HG03432 (cell line): Measurements from ENCODE around the gene TPD52L2.
A peak's percentile ranks its signal among the peaks of the same experiment; 100 is the strongest.
"Not testable (repeated sequence)": the region's sequence is repeated elsewhere in the genome, so short reads cannot be mapped to it uniquely, and the experiment has no call there.

Source experiments
- ATAC-seq: cut with Tn5 transposase; IDR thresholded peaks from one replicate; pipeline ENCODE4 v1.9.1; 2021; ENCODE audit warnings: mild to moderate bottlenecking, moderate library complexity; ENCODE audit not compliant: unreplicated experiment

Gene TPD52L2

DNA sequence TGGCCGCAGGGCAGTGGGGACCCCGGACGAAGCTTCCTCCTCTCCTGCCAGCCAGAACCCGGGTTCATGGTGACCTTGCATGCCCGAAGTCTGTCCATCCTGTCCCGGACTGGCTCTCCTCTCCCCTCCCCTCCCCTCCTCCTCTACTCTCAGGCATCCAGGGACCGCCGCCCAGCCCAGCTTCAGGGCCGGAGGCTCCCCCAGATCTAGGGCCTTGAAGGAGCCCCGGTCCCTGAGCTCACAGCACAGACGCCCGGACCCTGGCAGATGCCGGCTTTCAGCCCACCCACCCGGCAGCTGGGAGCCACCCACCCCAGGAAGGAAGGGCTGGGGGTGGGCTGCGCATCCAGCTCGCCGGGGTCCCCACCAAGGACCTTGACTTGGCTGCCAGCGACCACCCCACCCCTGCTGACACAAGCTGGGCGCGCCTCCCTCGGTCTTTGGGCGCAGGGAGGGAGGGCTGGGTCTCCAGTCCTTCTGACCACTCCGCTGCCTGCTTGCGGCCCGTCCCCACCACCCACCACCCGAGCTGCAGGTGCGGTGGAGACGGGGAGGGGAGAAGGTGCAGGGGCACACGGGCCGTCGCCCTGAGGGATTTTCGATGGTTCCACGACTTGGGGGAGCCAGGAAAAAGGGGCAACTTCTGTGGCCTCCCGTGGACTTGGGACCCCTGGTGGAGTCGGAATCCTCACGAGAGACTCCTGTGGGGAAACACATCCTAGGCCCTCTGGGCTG, 9.5 kb upstream of the TPD52L2 start:
- no peak for ATAC-seq

DNA sequence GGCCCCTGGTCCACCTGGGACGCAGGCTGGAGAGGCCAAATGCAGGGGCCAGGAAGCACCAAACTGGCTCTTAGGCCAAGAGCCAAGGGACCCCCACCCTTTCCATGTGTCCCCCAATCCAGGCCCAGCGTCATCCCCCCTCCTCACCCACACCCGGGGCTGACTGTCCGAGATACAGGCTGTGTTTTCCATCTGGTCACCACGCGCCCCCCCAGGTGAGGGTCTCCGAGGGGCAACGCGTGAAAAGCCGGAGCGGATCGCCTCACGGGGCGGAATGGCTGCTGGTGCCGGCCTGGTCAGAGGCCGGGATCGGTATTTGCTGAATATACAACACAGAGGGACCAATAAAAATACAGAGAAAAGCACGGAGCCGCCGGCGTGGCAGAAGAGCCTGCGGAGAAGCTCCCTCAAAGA, 9.0 kb upstream of the TPD52L2 start:
- no peak for ATAC-seq

DNA sequence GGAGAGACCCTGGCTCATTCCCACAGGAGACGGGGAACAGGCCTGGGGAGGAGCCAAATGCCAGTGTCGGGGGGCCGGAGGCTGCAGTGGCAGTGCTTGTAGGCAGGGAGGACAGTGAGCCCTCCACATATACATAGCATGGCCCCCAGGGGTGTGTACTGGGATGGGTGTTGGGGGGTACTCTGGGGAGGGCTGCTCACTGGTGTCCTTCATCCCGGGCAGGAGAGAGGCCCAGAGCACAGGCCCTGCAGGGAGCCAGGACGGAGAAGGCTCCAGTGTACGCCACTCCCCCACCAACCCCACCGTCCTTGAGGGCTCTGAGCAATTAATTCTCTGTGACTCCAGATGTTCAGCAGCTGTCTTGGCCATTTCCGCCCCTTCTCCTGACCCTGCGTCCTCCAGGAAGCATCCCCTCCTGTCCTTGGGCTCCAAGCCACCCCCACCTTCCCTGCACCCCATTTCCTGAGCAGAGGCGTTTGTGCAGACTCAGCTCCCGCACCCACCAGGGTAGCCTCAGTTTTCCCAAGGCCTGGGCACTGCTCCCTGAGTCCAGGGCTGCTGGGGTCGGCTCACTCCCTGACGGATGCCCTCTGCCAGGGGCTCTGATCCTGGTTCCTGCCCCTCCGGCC, 7.2 kb upstream of the TPD52L2 start:
- ATAC-seq, result no peak

GRCh38 chr20:63858393-63859165, 6.5 kb upstream of the TPD52L2 start:
- no peak for ATAC-seq

DNA sequence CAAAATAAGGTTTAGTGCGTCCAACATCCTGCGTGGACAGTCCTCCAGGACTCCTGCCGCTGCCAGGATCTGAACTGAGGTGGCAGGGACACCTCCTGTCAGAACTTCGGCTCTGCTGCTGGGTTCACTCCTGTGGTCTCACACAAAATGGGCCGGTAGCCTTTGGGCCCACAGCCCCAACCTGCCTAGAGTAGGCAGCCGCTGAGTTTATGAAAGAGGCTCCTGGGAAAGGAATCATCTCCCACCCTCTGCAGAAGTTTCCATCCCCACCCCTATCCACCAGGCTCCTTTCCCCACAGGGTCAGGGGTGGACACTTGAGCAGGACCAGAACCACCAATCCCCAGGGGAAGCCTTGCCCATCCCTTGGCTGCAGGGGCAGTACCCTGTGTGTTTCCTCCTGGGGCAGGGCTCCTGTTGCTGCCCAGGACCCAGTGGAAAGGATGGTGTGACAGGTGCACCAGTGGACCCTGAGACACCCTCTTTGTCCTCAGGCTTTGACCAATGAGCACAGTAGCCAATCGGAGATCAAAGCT, 5.8 kb upstream of the TPD52L2 start:
- no peak for ATAC-seq

GRCh38 chr20:63860325-63861051, 4.6 kb upstream of the TPD52L2 start:
- no peak for ATAC-seq

DNA sequence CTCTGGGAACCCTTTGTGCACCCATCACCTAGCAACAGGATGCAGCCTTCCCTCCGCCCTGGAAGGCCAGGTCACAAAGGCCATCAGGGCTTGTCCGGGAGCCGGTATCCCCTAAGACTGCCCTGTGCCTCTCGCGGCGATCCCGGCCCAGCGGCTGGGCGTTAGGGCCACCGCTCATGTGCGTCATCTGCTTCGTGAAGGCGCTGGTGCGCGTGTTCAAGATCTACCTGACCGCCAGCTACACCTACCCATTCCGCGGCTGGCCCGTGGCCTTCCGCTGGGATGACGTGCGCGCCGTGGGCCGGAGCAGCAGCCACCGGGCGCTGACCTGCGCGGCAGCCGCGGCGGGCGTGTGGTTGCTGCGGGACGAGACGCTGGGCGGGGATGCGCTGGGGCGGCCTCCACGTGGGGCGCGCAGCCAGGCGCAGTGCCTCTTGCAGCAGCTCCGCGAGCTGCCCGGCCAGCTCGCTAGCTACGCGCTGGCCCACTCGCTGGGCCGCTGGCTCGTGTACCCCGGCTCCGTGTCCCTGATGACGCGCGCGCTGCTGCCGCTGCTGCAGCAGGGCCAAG, 3.6 kb upstream of the TPD52L2 start, which contains the start of gene ABHD16B:
TSS of gene ABHD16B (plus strand) at position 134 of the 570 bp plus-strand sequence. CDS start at position 177, 43 bp downstream.
- ATAC-seq, result no peak

GRCh38 chr20:63861981-63862901, 2.8 kb upstream of the TPD52L2 start:
- ATAC-seq, result no peak

DNA sequence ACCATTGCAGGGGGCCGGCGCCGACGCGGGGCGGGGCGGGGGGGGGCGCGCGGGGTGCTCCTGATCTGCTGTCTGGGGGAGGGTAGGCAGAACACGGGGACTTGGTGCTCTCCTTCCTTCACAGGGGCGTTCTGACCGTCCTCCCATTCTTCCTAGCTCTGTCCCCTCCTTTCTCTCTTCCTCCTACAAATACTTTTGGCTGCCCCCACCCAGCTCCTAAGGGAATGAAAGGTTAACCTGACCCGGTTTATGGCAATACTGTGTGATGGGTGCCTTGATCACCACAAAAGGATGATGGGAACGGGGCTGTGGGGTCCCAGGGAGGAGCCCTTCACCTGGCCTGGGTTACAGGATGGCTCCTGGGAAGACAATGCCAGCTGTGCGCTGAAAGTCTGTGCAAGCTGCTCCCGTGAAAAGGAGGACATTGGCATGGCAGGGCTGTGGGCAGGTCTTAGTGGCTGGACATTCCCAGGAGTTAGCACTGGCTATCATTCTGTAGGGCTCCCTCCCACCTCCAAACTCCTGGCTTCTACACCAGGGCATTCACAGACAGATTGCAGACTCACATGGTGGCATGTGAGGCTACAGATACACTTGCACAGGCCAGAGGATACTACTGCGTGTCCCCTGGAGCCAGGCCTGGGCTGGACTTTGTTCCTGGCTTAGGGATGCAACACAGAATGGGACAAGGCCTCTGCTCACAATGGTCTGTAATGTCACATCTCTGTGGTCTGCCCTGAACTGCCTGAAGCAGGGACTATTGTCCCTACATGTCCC, 1.9 kb upstream of the TPD52L2 start:
- ATAC-seq, result no peak

- peak; percentile 68 for ATAC-seq
Observed at GRCh38 chr20:63863798-63864544, 1.1 kb upstream of the TPD52L2 start.

DNA sequence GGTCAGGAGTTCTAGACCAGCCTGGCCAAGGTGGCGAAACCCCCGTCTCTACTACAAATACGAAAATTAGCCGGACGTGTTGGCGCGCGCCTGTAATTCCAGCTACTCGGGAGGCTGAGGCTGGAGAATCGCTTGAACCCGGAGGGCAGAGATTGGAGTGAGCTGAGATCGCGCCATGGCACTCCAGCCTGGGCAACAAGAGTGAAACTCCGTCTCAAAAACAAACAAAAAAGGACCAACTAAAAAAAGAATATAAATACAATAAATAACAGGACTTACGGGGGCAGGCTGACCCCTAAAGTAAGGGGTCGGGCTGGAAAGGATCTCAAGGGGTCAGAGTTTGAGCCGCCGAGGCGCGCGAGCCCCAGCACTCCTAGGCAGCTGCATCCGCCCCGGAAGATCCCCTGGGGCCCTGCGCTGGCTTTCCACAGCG, 509 bp upstream of the TPD52L2 start:
- ATAC-seq, result no peak

- ATAC-seq, result not testable (repeated sequence)
Observed at GRCh38 chr20:63867042-63867441, 2.0 kb downstream of the TPD52L2 start.

DNA sequence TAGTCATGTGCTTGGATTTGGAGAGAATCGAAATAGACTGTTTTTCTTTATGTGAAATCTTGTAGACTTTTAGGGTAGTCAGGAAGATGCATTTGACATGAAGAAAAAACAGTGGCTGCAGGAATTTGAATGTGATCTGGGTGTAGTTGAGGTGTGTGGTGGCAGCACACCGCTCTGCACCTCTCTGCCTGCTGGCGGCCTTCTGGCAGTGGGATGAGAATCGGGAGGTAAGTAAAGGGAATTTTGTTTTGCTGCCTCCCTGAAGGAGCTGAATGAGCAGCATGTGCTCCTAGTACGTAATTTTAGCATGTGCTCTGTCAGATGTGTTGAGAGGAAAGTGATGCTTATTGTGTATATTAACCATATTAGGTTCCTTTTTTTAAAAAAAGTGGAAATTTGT, 3.2 kb downstream of the TPD52L2 start:
- ATAC-seq, result no peak

- ATAC-seq, result no peak
Observed at GRCh38 chr20:63873477-63873971, 8.5 kb downstream of the TPD52L2 start.

DNA sequence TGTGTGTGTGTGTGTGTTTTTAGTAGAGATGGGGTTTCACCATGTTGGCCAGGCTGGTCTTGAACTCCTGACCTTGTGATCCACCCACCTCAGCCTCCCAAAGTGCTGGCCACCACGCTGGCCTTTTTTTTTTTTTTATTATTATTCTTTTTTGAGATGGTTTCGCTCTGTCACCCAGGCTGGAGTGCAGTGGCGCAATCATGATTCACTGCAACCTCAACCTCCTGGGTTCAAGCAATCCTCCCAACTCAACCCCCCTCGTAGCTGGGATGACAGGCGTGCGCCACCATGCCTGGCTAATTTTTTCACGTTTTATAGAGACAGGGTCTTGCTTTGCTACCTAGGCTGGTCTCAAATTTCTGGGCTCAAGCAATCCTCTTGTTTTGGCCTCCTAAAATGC, 9.2 kb downstream of the TPD52L2 start:
- not testable (repeated sequence) for ATAC-seq

DNA sequence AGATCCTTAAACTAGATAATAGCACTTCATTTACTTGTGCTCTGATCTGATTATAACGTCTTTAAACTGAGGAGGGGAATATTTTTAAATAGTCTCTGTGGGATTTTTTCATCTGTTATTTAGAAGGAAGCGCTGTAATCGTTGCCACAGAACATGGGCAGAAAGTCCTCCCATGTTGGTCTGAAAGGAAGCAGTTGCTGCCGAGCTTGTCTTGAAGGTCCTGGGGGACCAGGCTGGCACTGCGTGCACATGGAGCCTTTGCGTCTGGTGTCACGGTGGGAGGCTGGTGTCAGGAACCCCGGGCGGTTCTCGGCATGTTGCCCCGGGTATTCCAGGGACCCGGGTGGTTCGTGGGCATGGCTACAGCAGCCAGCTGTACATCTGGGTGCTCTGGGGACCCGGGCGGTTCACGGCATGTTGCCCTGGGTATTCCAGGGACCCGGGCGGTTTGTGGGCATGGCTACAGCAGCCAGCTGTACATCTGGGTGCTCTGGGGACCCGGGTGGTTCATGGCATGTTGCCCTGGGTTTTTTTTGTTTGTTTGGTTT, 11.5 kb downstream of the TPD52L2 start:
- ATAC-seq, result no peak

DNA sequence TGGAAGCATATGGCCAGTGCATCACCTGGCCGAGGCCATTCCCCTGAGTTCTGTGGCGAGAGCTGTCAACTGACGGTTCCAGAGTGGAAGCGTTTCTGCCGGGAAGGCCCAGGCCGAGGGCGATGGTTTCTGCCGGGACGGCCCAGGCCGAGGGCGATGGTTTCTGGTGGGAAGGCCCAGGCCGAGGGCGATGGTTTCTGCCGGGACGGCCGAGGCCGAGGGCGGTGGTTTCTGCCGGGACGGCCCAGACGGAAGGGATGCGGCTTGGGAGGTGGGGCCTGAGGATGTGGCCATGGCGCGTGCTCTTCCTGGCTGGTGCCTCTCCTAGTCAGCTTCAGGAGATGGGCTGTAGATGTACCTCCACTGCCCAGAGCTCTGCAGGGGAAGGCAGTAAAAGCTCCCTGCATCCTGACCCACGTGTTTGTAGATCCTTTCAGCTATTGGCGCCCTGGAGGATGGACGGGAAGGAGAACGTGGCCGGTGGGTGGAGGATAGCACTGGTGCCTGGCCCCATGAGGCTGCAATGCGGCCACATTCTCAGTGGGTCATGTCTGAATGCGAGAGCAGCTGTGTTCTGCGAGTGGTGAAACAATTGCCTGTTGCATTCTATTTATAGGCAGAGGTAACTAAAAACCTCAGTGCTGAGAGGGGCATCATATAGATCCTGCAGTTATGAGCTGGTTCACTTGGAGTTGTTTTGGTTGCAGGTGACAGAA, 12.8 kb downstream of the TPD52L2 start:
- no peak for ATAC-seq
